ENCODE results near the gene NCAM1.

DNA sequence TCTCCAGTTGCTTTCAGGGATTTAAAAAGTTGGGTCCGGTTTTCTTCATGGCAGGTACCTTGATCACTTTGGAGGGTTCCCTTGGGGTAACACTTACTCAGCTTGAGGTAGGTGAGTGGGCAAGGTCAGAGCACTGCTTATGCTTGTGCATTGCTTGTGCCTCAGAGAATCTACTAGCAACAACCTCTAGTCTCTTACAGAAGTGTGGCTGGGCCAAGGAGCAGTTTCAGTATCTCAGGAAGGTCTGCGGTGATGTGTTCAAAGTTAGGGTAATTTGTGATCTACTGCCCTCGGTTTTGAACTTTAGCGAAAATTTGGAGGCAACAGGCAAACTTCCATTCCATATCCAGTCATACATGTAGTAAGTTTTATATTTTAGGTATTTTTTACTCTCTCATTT lies 62.8 kb downstream of the NCAM1 start:
- TF ChIP-seq POLR2AphosphoS5 (IDR thresholded peaks at IDR 0.05; ENCODE audit: low read depth), result no peak
- TF ChIP-seq, protein P1, sequence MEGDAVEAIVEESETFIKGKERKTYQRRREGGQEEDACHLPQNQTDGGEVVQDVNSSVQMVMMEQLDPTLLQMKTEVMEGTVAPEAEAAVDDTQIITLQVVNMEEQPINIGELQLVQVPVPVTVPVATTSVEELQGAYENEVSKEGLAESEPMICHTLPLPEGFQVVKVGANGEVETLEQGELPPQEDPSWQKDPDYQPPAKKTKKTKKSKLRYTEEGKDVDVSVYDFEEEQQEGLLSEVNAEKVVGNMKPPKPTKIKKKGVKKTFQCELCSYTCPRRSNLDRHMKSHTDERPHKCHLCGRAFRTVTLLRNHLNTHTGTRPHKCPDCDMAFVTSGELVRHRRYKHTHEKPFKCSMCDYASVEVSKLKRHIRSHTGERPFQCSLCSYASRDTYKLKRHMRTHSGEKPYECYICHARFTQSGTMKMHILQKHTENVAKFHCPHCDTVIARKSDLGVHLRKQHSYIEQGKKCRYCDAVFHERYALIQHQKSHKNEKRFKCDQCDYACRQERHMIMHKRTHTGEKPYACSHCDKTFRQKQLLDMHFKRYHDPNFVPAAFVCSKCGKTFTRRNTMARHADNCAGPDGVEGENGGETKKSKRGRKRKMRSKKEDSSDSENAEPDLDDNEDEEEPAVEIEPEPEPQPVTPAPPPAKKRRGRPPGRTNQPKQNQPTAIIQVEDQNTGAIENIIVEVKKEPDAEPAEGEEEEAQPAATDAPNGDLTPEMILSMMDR (IDR thresholded peaks at IDR 0.05; ENCODE audit: insufficient read depth, low read length), result no peak
- TF ChIP-seq, protein P2, sequence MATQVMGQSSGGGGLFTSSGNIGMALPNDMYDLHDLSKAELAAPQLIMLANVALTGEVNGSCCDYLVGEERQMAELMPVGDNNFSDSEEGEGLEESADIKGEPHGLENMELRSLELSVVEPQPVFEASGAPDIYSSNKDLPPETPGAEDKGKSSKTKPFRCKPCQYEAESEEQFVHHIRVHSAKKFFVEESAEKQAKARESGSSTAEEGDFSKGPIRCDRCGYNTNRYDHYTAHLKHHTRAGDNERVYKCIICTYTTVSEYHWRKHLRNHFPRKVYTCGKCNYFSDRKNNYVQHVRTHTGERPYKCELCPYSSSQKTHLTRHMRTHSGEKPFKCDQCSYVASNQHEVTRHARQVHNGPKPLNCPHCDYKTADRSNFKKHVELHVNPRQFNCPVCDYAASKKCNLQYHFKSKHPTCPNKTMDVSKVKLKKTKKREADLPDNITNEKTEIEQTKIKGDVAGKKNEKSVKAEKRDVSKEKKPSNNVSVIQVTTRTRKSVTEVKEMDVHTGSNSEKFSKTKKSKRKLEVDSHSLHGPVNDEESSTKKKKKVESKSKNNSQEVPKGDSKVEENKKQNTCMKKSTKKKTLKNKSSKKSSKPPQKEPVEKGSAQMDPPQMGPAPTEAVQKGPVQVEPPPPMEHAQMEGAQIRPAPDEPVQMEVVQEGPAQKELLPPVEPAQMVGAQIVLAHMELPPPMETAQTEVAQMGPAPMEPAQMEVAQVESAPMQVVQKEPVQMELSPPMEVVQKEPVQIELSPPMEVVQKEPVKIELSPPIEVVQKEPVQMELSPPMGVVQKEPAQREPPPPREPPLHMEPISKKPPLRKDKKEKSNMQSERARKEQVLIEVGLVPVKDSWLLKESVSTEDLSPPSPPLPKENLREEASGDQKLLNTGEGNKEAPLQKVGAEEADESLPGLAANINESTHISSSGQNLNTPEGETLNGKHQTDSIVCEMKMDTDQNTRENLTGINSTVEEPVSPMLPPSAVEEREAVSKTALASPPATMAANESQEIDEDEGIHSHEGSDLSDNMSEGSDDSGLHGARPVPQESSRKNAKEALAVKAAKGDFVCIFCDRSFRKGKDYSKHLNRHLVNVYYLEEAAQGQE (IDR thresholded peaks at IDR 0.05; ENCODE audit: insufficient replicate concordance, low read depth), result no peak

Data from HL-60 (cell line).